HG03558 (cell line): Measurements from ENCODE around the gene KCNJ6.

Experiments used
- ATAC-seq: cut with Tn5 transposase; IDR thresholded peaks from one replicate; pipeline ENCODE4 v1.9.1; 2021; ENCODE audit warnings: moderate number of reproducible peaks; ENCODE audit not compliant: unreplicated experiment; ENCODE audit errors: extremely low read depth

The KCNJ6 gene

DNA sequence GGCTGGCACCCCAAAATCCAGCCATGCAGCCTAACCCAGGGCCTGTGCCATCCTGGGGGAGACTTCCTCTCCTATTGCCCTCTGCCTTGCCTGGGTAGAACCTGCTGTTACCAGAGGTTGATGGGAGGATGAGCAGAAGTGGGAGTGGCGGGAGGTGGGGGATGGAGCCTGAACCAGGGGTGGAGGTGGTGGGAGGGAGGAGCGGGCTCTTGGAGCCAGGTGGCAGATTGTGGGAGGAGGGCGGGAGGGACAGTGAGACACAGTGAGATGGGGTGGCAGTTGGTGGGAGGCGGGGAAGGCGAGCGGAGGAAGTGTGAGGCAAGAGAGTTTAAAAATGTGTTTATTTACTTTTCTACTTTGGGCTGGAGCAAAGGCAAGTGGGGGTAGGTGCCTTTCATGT lies 87.3 kb downstream of the KCNJ6 start:
- ATAC-seq, result no peak

GRCh38 chr21:37828556-37828955 lies 87.7 kb downstream of the KCNJ6 start:
- ATAC-seq, result no peak

GRCh38 chr21:37827913-37828312 lies 88.3 kb downstream of the KCNJ6 start:
- no peak for ATAC-seq

GRCh38 chr21:37821786-37822450 lies 94.3 kb downstream of the KCNJ6 start:
- no peak for ATAC-seq

GRCh38 chr21:37821092-37821491 lies 95.2 kb downstream of the KCNJ6 start:
- ATAC-seq, result no peak

GRCh38 chr21:37819372-37819771 lies 96.9 kb downstream of the KCNJ6 start:
- no peak for ATAC-seq

DNA sequence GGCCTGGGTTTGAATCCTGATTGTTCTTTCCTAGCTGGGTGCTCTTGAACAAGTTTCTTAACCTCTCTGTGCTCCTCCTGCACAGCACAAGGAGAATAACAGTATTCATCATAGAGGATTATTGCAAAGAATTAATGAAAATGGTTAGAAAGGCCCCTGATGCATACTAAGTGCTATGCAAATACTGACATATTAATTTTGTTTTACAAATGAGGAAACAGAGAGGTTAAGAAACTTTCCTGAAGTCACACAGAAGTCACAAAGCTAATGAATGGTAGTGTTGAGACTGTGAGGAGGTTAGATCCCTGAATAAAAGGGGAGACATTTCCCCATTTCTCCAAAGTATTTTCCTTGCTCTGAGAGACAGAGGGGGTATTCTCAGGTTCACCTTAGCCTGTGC lies 99.0 kb downstream of the KCNJ6 start:
- no peak for ATAC-seq

- ATAC-seq, result no peak
Observed at GRCh38 chr21:37815893-37816292, 100.4 kb downstream of the KCNJ6 start.

- ATAC-seq, result no peak
Observed at GRCh38 chr21:37811711-37812110, 104.5 kb downstream of the KCNJ6 start.

DNA sequence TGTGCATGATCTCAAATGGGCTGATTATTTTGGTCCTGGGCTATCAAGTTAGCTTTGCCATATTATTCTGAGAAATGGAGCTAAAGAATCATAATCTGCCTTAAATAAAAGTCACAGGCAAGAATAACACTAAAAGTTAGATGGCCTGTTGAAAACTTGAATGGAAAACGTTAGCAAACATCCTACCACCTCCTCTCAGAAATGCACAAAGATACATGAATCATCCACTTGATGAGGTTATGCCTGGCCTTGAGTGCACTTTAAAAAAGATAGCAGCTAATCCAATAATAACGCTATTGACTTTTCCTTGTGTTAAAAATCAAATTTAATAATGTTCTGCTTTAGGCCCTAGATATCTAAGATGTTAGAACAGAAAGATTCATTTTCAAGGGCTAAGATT lies 108.0 kb downstream of the KCNJ6 start:
- ATAC-seq, result no peak

GRCh38 chr21:37805266-37805665 lies 111.0 kb downstream of the KCNJ6 start:
- ATAC-seq, result no peak

GRCh38 chr21:37804001-37804400 lies 112.3 kb downstream of the KCNJ6 start:
- no peak for ATAC-seq

DNA sequence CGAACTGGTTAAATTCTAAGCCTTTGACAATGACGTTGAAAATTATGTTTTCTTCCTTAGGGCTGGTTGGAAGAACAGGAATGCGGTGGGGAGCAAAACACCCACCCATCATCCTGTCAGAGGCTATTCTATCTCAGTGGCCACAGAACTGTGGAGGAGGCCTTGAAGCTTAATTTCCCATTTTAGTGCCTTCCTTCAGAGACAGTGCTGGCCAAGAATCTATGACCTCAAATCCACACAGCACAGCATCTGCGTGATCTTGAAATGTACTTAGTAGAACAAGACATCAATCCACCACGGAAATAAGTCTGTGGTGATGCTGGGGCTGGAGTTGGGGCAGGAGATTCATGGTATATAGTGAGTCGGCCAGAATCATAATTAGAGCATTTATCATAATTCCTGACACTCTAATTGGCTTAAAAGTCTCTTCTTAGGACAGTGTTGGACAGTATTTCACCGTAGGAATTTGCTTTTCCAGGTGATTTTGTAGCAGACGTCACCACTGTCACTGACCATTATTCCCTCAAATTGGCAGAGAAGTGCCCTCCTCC lies 113.1 kb downstream of the KCNJ6 start:
- ATAC-seq, result no peak

DNA sequence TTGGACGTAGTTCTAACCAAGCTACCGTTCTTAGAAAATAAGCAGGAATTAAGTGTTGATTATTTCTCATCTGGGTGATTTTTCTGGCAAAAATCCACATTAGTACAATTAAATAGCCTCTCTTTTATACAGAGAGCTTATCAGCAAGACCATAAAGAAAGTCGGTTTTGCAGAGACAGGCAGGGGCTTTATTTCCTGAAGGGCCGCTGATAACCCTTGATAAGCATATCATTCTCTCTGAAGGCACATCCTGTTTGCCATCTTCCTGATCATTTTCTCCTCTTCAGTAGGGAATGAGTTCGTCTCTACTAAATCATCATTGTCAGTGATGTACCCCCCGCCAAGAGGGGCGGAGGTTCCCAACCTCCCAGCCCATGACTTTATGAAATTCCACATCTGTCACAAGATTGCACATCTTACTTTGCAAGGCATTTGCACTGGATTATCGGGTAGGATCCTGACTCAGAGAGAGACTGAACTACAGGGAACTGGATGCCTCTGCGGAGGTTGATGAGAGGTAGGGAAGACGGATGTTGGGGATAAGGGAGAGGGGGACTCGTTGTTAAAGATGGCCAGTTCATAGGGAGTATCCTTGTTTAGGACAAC lies 115.7 kb downstream of the KCNJ6 start:
- ATAC-seq, result no peak

- no peak for ATAC-seq
Observed at GRCh38 chr21:37800057-37800455, 116.2 kb downstream of the KCNJ6 start.

DNA sequence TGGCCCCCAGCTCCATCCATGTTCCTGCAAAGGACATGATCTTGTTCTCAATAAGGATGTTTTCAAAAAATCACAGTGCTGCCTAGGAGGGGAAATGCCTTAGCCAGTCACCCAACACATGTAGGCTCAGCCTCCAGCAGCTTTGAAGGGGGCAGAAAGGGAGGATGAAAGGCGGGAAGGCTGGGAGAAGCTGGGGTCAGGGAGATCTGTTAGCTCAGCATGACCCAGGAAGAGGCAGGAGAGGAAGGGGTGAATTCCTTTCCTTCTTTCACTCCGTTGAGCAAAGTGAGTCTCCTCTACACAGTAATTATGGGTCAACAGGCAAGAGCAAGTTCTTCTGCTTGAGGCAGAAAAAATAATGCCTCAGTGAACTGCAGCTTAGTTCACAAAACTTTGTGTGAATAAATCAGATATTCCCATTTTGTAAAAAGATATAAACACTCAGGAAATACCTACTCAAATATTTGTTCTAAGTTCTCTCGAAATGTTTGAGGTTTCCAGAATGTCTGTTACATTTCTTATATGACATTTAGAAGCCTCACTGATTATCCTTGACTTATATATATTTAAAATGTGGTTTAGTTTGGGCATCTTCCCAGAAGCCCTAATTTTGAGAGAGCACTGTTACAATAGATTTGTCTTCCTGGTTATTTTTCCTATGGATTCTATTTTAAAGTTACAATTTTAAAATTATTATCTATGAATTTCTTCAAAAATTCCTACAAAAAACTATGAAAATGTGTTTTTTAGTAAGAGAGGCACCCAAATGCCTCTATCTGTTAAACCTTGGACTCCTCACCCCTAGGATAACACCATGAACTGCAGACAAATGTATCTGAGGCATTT lies 116.8 kb downstream of the KCNJ6 start:
- no peak for ATAC-seq

DNA sequence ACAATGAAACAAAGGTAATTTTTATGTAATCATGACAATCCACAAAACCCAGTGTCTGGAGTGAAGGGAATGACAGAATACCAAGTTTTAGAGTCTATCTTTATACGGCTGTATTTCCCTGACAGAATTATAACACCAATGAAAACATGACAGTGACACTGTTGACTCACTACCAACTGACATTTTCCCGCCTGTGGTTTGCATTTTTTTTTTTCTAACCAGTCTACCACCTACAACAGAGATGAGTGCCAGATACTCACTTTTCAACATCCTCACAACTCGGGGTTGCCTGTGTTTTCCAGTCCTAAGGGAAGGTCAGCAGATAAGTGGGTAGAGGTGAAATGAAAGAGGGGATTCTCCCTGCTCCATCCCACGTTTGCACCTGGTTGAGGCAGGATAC lies 118.9 kb downstream of the KCNJ6 start:
- no peak for ATAC-seq

DNA sequence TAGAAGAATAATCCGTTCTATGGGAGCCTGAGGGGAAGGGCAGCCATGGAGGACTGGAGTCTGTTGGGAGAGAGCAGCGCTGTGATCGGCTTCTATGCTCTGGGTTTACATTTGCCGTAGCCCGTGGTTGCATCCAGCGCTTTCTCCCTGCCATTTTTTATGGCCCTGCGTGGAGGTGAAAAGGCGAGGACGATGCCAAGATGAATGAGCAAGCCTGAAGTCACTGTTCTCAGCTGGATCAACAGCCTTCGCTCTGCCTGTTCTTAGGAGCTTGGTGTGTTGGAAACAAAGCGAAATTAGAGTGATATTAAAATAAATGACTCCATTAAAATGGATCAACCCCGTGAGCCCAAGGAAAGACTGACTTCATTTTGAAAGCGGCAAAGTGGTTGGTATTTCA lies 120.2 kb downstream of the KCNJ6 start:
- ATAC-seq, result no peak

GRCh38 chr21:37793660-37794059 lies 122.6 kb downstream of the KCNJ6 start:
- no peak for ATAC-seq

DNA sequence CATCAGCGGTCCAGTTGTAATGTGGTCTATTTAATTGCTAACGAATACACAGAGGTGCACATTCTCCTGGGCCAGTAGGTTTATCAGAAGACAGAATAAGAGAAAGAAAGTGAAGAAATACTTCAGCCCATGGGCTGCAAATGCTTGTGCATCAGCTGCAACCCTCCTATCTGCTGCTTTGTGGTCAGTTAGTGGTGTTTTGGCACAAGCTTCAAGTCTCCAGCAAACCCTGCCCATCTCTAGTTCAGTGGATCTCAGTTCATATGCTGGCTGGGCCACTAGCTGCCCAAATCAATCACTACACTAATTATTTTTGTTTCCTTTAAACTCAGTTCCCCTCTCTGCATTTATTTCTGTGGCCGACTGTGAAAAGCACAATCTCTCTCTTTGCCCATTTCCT lies 124.2 kb downstream of the KCNJ6 start:
- no peak for ATAC-seq

- ATAC-seq, result no peak
Observed at GRCh38 chr21:37790905-37791304, 125.4 kb downstream of the KCNJ6 start.
